ENCODE results near the gene SIAE.

SIAE gene

DNA sequence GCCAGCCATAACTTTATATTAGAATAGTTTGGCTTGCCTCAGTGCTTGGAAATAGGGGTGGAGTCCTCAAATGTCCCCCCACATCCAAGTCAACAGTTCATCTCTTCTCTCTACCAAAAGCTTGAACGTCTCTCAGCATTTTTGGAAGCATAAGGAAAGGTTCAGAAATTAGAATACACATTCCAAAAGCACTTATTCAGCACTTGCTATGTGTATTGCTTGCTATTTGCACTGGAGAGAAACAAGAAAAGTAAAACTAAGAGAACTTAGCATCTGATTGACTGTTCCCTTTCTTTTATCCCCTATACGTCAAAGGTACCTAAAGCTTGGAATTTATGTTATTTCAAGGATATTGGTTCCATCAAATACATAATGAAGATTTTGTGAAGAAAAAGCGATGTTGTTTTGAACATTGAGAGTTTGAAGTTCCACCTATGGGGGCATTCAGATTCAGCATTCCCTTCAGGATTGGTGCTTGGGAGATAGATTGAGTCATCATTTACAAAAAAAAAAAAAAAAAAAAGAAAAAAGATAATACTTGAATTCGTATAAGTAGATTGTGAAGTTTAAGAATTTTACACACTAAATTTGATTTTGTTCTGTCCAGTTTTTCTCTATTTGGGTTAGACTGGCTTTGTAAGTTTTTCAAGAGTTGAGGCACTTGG, 49.5 kb downstream of the SIAE start:
- no peak for DNase-seq (ENCODE audit: extremely low spot score)
- POLR2A ChIA-PET = no interaction called here
- CTCF ChIA-PET = interaction anchor here (0.9 to 6.9 kb wide), 8 partner anchors 9 to 722 kb away, joined by 3 to 30 read pairs (median 6); no protein-coding TSS in a partner anchor
- TF ChIP-seq, protein P1, sequence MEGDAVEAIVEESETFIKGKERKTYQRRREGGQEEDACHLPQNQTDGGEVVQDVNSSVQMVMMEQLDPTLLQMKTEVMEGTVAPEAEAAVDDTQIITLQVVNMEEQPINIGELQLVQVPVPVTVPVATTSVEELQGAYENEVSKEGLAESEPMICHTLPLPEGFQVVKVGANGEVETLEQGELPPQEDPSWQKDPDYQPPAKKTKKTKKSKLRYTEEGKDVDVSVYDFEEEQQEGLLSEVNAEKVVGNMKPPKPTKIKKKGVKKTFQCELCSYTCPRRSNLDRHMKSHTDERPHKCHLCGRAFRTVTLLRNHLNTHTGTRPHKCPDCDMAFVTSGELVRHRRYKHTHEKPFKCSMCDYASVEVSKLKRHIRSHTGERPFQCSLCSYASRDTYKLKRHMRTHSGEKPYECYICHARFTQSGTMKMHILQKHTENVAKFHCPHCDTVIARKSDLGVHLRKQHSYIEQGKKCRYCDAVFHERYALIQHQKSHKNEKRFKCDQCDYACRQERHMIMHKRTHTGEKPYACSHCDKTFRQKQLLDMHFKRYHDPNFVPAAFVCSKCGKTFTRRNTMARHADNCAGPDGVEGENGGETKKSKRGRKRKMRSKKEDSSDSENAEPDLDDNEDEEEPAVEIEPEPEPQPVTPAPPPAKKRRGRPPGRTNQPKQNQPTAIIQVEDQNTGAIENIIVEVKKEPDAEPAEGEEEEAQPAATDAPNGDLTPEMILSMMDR (IDR thresholded peaks at IDR 0.05; ENCODE audit: control extremely low read depth, extremely low read depth, low read depth, missing control alignments) = no peak

DNA sequence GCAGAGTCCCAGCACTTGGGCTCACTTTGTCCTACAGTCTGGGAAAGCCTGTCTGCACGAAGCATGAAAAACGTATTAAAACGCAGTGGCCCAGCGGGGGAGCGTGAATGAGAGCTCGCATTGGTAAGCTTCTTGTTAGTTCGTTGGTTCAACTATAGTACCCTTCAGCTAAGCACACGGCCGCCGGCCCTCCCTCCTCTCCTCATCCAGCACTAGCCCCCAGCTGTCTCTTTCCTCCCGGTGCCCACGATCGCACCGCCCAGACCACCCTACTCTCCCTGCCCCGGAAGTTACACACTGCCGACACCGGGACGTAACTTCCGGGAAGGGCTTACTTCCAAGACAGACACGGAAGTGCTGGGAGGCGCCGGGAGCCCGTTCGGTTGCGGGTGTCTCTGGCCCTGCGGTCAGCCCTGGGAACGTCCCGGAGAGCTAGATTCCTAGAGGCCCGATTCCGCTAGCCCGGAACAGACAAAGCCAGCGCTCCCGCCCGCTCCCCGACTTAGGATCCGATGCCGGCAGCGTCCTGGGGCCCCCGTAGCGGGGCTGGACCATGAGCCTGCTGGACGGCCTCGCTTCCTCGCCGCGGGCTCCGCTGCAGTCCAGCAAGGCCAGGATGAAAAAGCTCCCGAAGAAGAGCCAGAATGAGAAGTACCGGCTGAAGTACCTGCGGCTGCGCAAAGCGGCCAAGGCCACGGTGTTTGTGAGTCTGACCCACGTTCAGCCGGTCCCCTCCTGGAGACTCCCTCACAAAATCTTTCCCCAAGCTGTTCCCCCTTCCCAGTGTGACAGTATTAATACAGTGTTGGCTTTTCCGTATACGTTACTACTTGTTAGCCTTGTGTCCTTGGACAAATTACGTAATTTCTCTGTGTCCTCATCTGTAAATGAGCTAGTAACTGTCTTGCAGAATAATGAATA, 50.7 kb downstream of the SIAE start, which contains the start of gene TBRG1:
TSS of gene TBRG1 (plus strand) at position 334 of the 921 bp plus-strand sequence. CDS start at position 554, 220 bp downstream.
- ChIA-PET POLR2A (no interaction called here), CTCF (interaction anchor here (0.9 to 6.9 kb wide), 9 partner anchors 17 to 723 kb away, joined by 3 to 30 read pairs (median 4); no protein-coding TSS in a partner anchor)
- TF ChIP-seq, protein P1 (IDR thresholded peaks at IDR 0.05; ENCODE audit: control extremely low read depth, extremely low read depth, low read depth, missing control alignments) = no peak
- DNase-seq (ENCODE audit: extremely low spot score) = peak; percentile 92

DNA sequence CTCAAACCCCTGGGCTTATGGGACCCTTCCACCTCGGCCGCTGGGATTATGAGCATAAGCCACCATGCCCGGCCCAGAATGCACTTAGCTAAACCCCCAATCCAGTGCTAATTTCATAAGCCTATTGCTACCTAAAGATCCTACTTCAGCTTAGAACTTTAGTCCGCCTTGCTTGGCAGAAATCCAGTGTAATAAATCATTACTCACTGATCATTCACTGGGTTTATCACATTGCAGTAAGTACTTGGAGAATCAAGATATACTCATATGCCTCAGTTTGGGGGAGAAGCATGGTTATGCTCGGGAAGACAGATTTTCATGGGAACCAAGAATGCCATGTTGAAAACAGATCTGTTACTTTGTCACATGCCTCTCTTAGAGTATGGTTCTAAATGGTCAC, 54.7 kb downstream of the SIAE start:
- CTCF ChIA-PET = interaction anchor here (0.9 to 2.1 kb wide), 2 partner anchors 11 to 128 kb away, joined by 3 to 5 read pairs; no protein-coding TSS in a partner anchor
- TF ChIP-seq, protein P1 (IDR thresholded peaks at IDR 0.05; ENCODE audit: control extremely low read depth, extremely low read depth, low read depth, missing control alignments) = no peak

DNA sequence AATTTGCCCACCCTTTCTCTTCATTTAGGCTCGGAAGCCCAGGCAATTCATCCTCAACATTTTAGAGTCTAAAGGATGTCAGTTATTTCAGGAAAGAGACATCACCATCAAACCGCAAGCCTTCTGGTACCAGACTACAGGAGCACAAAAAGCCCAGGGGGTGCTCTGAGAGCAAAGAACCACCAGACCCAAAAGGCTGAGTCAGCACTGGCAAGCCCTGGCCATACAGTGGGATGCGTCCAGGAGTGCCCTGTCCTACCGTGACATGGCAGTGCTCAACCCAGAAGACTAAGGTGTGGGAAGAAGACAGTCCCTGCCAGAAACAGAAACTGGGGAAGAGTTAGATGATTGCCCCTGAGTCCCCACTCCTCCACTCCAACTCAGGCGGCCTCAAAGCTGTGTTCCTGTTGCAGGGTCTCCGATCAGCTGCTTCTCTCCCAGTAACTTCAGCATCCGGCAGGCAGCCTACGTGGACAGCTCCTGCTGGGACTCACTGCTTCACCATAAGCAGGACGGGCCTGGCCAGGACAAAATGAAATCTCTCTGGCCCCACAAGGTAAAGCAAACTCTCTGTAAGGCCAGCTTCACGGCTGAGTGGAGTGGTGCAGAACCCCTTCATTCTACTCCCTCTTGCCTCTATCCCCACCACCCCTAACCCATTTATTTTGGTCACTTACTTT, 60.8 kb downstream of the SIAE start:
- ChIA-PET CTCF (no interaction called here), POLR2A (no interaction called here)
- no peak for DNase-seq (ENCODE audit: extremely low spot score)
- TF ChIP-seq, protein P1 (IDR thresholded peaks at IDR 0.05; ENCODE audit: control extremely low read depth, extremely low read depth, low read depth, missing control alignments) = no peak

More for the DNA sequence above, 54.7 kb downstream of the SIAE start:
- DNase-seq (ENCODE audit: extremely low spot score) = no peak
- POLR2A ChIA-PET = no interaction called here

DNA sequence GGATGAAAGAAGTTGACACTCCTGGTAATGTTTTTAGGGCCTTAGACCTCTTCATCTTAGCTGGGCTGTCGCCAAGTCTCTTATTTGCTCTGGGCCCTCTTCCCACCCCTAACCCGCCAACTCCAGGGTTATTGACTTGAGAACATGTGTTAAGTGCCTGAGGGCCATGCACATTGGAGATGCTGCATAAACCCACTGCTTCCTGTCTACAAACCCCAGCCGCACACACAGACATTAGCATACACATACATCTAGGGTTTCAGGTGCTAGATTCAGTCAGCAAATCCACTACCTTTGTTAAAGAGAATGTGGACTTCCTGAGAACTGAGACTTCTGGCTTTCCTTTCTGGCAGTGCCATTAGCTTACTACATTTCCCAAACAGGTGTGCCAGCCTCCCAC, 61.5 kb downstream of the SIAE start:
- TF ChIP-seq, protein P1 (IDR thresholded peaks at IDR 0.05; ENCODE audit: control extremely low read depth, extremely low read depth, low read depth, missing control alignments) = no peak
- no peak for DNase-seq (ENCODE audit: extremely low spot score)
- CTCF ChIA-PET = no interaction called here
- POLR2A ChIA-PET = no interaction called here

DNA sequence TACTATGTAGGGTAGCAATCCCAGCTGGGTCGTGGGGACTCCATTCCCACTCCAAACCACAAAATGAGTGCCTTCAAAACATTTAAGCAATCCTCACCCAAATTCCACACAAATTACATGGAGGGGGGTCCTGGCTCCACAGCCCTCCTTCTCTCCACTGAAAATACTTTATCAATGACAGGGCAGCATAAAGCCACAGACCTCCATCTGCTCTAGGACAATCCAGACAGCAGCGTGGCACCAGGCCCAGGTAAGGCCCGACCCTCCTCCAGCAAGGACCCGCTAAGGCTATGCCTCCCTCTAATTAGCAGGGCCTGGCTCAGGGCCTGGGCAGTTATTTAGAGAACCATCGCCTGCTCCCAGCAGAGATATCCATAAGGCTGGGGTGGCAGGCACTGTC, 62.5 kb downstream of the SIAE start, which contains the start of gene PANX3:
TSS of gene PANX3 (plus strand) at position 365 of the 400 bp plus-strand sequence. CDS start 129 bp downstream, outside the sequence.
- DNase-seq (ENCODE audit: extremely low spot score) = no peak
- ChIA-PET POLR2A (interaction anchor here (0.6 kb wide), 1 partner anchor 27 kb away, joined by 3 read pairs; no protein-coding TSS in a partner anchor), CTCF (no interaction called here)
- TF ChIP-seq, protein P1 (IDR thresholded peaks at IDR 0.05; ENCODE audit: control extremely low read depth, extremely low read depth, low read depth, missing control alignments) = no peak

Data from GM10248 (cell line).